ENCODE measurements around the gene EIF4EBP3.

- TF ChIP-seq ZNF263 (CRISPR knock-in tag; IDR thresholded peaks at IDR 0.05; ENCODE audit: borderline replicate concordance) (no peak), TRIM24 (IDR thresholded peaks at IDR 0.05) (no peak), SNIP1 (IDR thresholded peaks at IDR 0.05; ENCODE audit: low read depth) (no peak), CREM (IDR thresholded peaks at IDR 0.05; ENCODE audit: low read depth) (no peak), RCOR1 (IDR thresholded peaks at IDR 0.05; ENCODE audit: borderline replicate concordance in 1 of 2, low read depth in 2 of 2, low read length in 2 of 2) (no peak)
- TF ChIP-seq, protein P1, sequence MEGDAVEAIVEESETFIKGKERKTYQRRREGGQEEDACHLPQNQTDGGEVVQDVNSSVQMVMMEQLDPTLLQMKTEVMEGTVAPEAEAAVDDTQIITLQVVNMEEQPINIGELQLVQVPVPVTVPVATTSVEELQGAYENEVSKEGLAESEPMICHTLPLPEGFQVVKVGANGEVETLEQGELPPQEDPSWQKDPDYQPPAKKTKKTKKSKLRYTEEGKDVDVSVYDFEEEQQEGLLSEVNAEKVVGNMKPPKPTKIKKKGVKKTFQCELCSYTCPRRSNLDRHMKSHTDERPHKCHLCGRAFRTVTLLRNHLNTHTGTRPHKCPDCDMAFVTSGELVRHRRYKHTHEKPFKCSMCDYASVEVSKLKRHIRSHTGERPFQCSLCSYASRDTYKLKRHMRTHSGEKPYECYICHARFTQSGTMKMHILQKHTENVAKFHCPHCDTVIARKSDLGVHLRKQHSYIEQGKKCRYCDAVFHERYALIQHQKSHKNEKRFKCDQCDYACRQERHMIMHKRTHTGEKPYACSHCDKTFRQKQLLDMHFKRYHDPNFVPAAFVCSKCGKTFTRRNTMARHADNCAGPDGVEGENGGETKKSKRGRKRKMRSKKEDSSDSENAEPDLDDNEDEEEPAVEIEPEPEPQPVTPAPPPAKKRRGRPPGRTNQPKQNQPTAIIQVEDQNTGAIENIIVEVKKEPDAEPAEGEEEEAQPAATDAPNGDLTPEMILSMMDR (IDR thresholded peaks at IDR 0.05 in 2 of 3, conservative IDR thresholded peaks at IDR 0.05 in 1 of 3; ENCODE audit: insufficient read depth in 2 of 3, low read depth in 1 of 3, low read length in 3 of 3) = no peak
- TF ChIP-seq, protein P2, sequence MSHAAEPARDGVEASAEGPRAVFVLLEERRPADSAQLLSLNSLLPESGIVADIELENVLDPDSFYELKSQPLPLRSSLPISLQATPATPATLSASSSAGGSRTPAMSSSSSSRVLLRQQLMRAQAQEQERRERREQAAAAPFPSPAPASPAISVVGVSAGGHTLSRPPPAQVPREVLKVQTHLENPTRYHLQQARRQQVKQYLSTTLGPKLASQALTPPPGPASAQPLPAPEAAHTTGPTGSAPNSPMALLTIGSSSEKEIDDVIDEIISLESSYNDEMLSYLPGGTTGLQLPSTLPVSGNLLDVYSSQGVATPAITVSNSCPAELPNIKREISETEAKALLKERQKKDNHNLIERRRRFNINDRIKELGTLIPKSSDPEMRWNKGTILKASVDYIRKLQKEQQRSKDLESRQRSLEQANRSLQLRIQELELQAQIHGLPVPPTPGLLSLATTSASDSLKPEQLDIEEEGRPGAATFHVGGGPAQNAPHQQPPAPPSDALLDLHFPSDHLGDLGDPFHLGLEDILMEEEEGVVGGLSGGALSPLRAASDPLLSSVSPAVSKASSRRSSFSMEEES (CRISPR knock-in tag; IDR thresholded peaks at IDR 0.05) = no peak
These were observed 20.4 kb downstream of the EIF4EBP3 start for GRCh38 chr5:140567871-140568270.
